Kidney (tissue), 14 donors: ENCODE measurements around the gene GRK6. TPM values are rescaled to one million over a fixed set of nuclear protein-coding genes. Genes with fewer than 3 reads are reported as not detected.

Source experiments
- DNase-seq, 5 donors: peaks; one replicate each; pipeline ENCODE4 v3.0.0-alpha.2; 2013 to 2020
- FAIRE-seq: peaks from 2 replicates; lab custom pipeline; 2012; peaks lifted over from hg19 to GRCh38; lab: Jason Lieb, UNC
- H3K27ac ChIP-seq, 2 donors: one replicate each; pipeline ENCODE4 v1.7.0; 2013; ENCODE audit warnings: low read depth in 2 of 2, low read length in 2 of 2, inconsistent platforms in 1 of 2
- H3K27me3 ChIP-seq: one replicate; pipeline ENCODE4 v1.7.1; 2013; ENCODE audit warnings: low read length, inconsistent platforms; ENCODE audit not compliant: control insufficient read depth, insufficient read depth
- H3K36me3 ChIP-seq, 3 donors: one replicate each; pipeline versions ENCODE4 v1.7.0 to v1.7.1; 2013; ENCODE audit warnings: low read length in 3 of 3, control low read depth in 1 of 3, inconsistent platforms in 1 of 3; ENCODE audit not compliant: insufficient read depth in 3 of 3, control insufficient read depth in 2 of 3
- H3K4me1 ChIP-seq, 3 donors: one replicate each; pipeline versions ENCODE4 v1.7.0 to v1.7.1; 2013; ENCODE audit warnings: low read length in 3 of 3, inconsistent platforms in 1 of 3, low read depth in 1 of 3; ENCODE audit not compliant: control insufficient read depth in 2 of 3, insufficient read depth in 2 of 3
- H3K4me3 ChIP-seq, 3 donors: one replicate each; pipeline versions ENCODE4 v1.7.0 to v1.8.1; 2013; ENCODE audit warnings: low read length in 3 of 3, control low read depth in 1 of 3, inconsistent platforms in 1 of 3
- H3K9ac ChIP-seq, 3 donors: one replicate each; pipeline versions ENCODE4 v1.7.0 to v1.7.1; 2013; ENCODE audit warnings: low read length in 3 of 3, control low read depth in 1 of 3, inconsistent platforms in 1 of 3
- H3K9me3 ChIP-seq, 3 donors: one replicate each; pipeline versions ENCODE4 v1.7.0 to v1.7.1; 2013; ENCODE audit warnings: low read length in 3 of 3, control low read depth in 1 of 3, inconsistent platforms in 1 of 3; ENCODE audit not compliant: control insufficient read depth in 2 of 3, insufficient read depth in 1 of 3
- intact Hi-C: fragments of 100-400 bp; cut with DNase I; formaldehyde crosslinking; loops from one replicate; pipeline ENCODE4 v1.11.1; 2022
- polyA plus RNA-seq: library from polyadenylated mRNA; stranded (reverse); fragments of 350-450 nt; fragmentation: Illumina TruSeq; extraction: RNeasy Lipid Tissue Mini Kit (QIAGEN cat#74804); gene quantifications from one replicate; pipeline ENCODE4 v1.2.3, GENCODE V29; 2014; ENCODE audit warnings: low read depth, low replicate concordance; ENCODE audit not compliant: insufficient read depth
- total RNA-seq: library from RNA; stranded (reverse); fragmentation: NEBNext Ultra II Directional; extraction: Animal tissue kit (Norgen Biotek cat#: 25700); gene quantifications from one replicate; pipeline ENCODE4 v1.2.1, GENCODE V29; 2021
- TF ChIP-seq, protein P1 (sequence below): IDR thresholded peaks from 3 replicates; pipeline ENCODE4 v1.5.1; 2012; ENCODE audit warnings: mild to moderate bottlenecking, moderate library complexity, borderline replicate concordance; ENCODE audit not compliant: insufficient read depth; ENCODE audit errors: extremely low read depth
- donor health status: control.
- donor health status: control.
- donor health status: control.
- donor health status: control.
- donor health status: control.
- donor health status: DM: yes; HTN: yes; CAD: no.
- donor health status: Normal renal cell carcinoma (clear cell type).

GRK6 gene
- total and polyA plus RNA-seq, 2 donors from 2014 or later, result 9.6 to 37.8 TPM

- TF ChIP-seq, protein P1, sequence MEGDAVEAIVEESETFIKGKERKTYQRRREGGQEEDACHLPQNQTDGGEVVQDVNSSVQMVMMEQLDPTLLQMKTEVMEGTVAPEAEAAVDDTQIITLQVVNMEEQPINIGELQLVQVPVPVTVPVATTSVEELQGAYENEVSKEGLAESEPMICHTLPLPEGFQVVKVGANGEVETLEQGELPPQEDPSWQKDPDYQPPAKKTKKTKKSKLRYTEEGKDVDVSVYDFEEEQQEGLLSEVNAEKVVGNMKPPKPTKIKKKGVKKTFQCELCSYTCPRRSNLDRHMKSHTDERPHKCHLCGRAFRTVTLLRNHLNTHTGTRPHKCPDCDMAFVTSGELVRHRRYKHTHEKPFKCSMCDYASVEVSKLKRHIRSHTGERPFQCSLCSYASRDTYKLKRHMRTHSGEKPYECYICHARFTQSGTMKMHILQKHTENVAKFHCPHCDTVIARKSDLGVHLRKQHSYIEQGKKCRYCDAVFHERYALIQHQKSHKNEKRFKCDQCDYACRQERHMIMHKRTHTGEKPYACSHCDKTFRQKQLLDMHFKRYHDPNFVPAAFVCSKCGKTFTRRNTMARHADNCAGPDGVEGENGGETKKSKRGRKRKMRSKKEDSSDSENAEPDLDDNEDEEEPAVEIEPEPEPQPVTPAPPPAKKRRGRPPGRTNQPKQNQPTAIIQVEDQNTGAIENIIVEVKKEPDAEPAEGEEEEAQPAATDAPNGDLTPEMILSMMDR, result no peak
- Histone ChIP-seq H3K9ac (no peak overlapping the region), H3K9me3 (no peaks in the 10 kb centered on the region), H3K27me3 (no peaks in the 10 kb centered on the region), H3K36me3 (peaks cover 2 to 13% (median 11%) of the 10 kb centered on the region in 3 donors), H3K27ac (no peak overlapping the region), H3K4me3 (no peak overlapping the region), H3K4me1 (peaks cover 0 to 1% (median under 1%) of the 10 kb centered on the region in 3 donors)
- FAIRE-seq (no peak), DNase-seq (no peak)
- intact Hi-C loops, result no loop called here
Observed at GRCh38 chr5:177432839-177433657, 6.6 kb downstream of the GRK6 start.

DNA sequence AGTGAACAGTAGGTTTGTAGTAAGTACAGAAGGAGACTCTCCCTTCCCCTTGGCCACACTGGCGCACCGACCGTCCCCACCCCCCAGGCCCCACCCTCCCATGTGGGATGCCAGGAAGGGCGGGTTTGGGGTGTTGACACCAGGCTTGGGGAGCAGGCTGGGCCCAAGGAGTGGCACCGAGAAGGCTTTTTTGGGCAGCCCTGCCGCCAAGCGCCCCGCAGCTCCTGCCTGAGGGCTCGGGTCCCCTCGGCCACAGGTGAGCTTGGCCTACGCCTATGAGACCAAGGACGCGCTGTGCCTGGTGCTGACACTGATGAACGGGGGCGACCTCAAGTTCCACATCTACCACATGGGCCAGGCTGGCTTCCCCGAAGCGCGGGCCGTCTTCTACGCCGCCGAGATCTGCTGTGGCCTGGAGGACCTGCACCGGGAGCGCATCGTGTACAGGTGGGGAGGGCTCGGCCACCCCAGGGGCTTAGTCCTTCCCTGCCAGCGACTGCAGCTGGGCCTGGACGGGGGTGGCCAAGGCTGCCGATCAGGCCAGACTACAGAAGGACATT, 7.3 kb downstream of the GRK6 start:
- no peak overlapping the region for H3K9ac ChIP-seq
- DNase-seq (no peak), FAIRE-seq (no peak)
- H3K27me3 ChIP-seq, result no peaks in the 10 kb centered on the region
- no peaks in the 10 kb centered on the region for H3K9me3 ChIP-seq
- H3K36me3 ChIP-seq, result peaks cover 2 to 13% (median 11%) of the 10 kb centered on the region in 3 donors
- intact Hi-C loops, result no loop called here
- H3K4me1 ChIP-seq, result no peaks in the 10 kb centered on the region
- no peak overlapping the region for H3K4me3 ChIP-seq
- TF ChIP-seq, protein P1, result no peak
- no peak overlapping the region for H3K27ac ChIP-seq

DNA sequence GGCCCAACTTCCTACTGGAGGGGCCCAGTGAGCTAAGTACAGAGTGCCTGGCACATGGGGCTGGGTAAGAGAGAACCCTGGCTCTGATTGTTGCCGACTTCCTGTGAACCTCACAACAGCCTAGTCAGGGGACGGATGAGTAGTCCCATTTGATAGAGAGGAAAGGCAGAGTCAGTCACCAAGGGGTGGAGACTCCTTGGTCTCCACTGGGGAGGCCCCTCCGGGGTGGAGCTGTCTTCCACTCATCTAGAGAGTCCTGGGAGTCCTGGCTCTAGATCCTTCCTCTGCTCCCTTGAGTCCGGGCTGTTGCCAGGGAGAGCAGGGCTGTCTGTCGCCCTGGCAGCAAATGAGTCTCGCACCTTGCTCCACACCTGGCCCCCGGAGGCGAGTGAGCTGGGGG, 8.0 kb downstream of the GRK6 start:
- intact Hi-C loops, result no loop called here
- Histone ChIP-seq H3K4me1 (no peaks in the 10 kb centered on the region), H3K9ac (no peak overlapping the region), H3K9me3 (no peaks in the 10 kb centered on the region), H3K4me3 (no peak overlapping the region), H3K27me3 (no peaks in the 10 kb centered on the region), H3K36me3 (peaks cover 2 to 13% (median 11%) of the 10 kb centered on the region in 3 donors), H3K27ac (no peak overlapping the region)
- TF ChIP-seq, protein P1, result no peak
- DNase-seq, result no peak
- no peak for FAIRE-seq
